Esophagus (tissue), 2 donors: ENCODE results near the gene KCNE2. TPM values are rescaled to one million over a fixed set of nuclear protein-coding genes. Genes with fewer than 3 reads are reported as not detected.

ENCODE experiments used
- H3K27ac ChIP-seq, 2 donors: one replicate each; pipeline ENCODE4 v1.5.1; 2013; ENCODE audit warnings: low read depth in 2 of 2, mild to moderate bottlenecking in 2 of 2, inconsistent platforms in 1 of 2, low read length in 1 of 2, moderate library complexity in 1 of 2
- H3K27me3 ChIP-seq, 2 donors: one replicate each; pipeline ENCODE4 v1.6.1; 2013; ENCODE audit warnings: low read length in 2 of 2, control low read depth in 1 of 2, mild to moderate bottlenecking in 1 of 2; ENCODE audit not compliant: insufficient read depth in 2 of 2, control insufficient read depth in 1 of 2
- H3K36me3 ChIP-seq, 2 donors: one replicate each; pipeline ENCODE4 v1.6.1; 2013; ENCODE audit warnings: low read length in 1 of 2; ENCODE audit not compliant: control insufficient read depth in 2 of 2, insufficient read depth in 2 of 2
- H3K4me1 ChIP-seq, 2 donors: one replicate each; pipeline ENCODE4 v1.6.1; 2013; ENCODE audit warnings: low read length in 1 of 2; ENCODE audit not compliant: control insufficient read depth in 2 of 2, insufficient read depth in 2 of 2
- H3K4me3 ChIP-seq, 2 donors: one replicate each; pipeline ENCODE4 v1.5.1; 2013; ENCODE audit warnings: low read length in 2 of 2, mild to moderate bottlenecking in 2 of 2, low read depth in 1 of 2, moderate library complexity in 1 of 2
- H3K9me3 ChIP-seq, 2 donors: one replicate each; pipeline ENCODE4 v1.6.1; 2013; ENCODE audit warnings: mild to moderate bottlenecking in 2 of 2, low read depth in 1 of 2, low read length in 1 of 2, moderate library complexity in 1 of 2; ENCODE audit not compliant: control insufficient read depth in 2 of 2, insufficient read depth in 1 of 2
- WGBS, 2 donors: extraction: QIAGEN DNeasy Blood & Tissue Kit; methylation state at CpG; one replicate each; pipeline ENCODE4 v1.1.7; 2013; 5-methylcytosine and 5-hydroxymethylcytosine counted together
- polyA plus RNA-seq, 2 donors: library from polyadenylated mRNA; stranded (reverse); fragments of 200-250 nt; gene quantifications; one replicate each; pipeline ENCODE4 v1.2.3, GENCODE V29; 2013
- donor health status: healthy with polysubstance abuse.
- donor health status: Bipolar disorder and iron deficiency.

KCNE2 gene
- polyA plus RNA-seq, 2 donors: 0.07 to 0.14 TPM

DNA sequence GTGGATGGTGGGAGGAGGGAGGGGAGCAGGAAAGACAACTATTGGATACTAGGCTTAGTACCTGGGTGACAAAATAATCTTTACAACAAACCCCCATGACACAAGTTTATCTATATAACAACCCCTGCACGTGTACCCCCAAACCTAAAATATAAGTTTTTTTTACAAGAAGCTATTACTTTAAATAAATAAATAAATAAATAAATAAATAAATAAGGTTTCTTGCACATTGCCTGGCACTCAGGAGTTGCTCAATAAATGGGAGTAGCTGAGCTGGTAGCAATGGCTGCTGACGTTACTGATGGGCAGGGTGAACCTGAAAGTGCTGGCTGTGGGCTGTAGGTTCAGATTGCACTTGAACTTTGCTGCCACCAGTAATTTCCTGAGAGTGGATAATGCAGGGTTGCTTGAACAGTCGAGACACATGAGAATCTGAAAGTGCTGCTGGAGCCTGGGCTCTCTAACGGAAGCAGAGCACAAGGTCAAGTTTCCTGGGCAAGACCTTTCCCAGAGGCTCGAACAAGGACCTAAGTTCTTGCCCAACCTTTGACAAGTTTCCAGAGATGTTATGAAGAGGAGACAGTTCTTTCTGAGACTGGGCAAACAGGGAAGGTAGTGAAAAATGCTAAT is 14.8 kb upstream of the KCNE2 start:
- peaks cover 0 to 2% of the 10 kb centered on the region in 2 donors for H3K4me1 ChIP-seq
- no peak overlapping the region for H3K27ac ChIP-seq
- no peak overlapping the region for H3K4me3 ChIP-seq
- no peaks in the 10 kb centered on the region for H3K36me3 ChIP-seq
- H3K9me3 ChIP-seq: no peaks in the 10 kb centered on the region
- H3K27me3 ChIP-seq: no peaks in the 10 kb centered on the region
- WGBS, 2 donors: 74 to 77% methylated on average over 5 of the region's 5 CpGs

DNA sequence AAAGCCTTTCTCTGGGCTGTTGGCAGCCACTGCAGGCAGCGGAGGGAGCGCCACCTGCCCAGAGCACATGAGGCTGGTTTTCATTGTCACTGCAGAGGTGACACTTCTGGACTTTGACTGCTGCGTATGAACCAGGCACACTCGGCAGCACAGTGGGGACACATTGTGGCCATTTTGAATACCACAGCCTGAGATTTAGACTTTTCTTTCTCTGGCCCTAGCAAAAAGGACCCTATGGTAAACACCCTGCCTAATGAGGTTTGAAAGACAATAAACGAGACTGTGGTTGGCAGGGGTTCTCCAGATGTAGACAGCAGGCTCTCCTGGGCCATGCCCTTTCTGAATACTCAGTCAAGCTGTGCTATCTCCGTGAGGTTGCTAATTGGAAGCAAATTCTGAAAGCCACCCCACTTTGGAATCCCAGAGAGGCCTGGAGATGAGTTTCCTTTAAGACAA is 12.0 kb upstream of the KCNE2 start:
- 36 to 38% methylated on average over 6 of the region's 6 CpGs for WGBS, 2 donors

DNA sequence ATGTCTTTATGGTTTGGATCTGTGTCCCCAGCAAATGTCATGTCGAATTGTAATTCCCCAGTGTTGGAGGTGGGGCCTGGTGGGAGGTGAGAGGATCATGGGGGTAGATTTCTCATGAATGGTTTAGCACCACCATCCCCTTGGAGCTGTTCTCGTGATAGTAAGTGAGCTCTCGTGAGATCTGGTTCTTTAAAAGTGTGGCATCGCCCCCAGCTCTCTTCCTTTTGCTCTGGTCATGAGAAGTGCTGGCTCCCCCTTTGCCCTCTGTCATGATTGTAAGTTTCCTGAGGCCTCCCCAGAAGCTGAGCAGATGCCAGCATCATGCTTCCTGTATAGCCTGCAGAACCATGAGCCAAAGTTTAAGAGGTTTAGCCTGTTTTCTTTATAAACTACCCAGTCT is 11.2 kb upstream of the KCNE2 start:
- 94 to 95% methylated on average over 4 of the region's 4 CpGs for WGBS, 2 donors
- Histone ChIP-seq H3K36me3 (no peaks in the 10 kb centered on the region), H3K27me3 (no peaks in the 10 kb centered on the region), H3K9me3 (no peaks in the 10 kb centered on the region), H3K27ac (no peak overlapping the region), H3K4me3 (no peak overlapping the region), H3K4me1 (no peaks in the 10 kb centered on the region)

More for the DNA sequence above, 12.0 kb upstream of the KCNE2 start:
- Histone ChIP-seq H3K9me3 (no peaks in the 10 kb centered on the region), H3K27me3 (no peaks in the 10 kb centered on the region), H3K4me3 (no peak overlapping the region), H3K36me3 (no peaks in the 10 kb centered on the region), H3K27ac (no peak overlapping the region), H3K4me1 (no peaks in the 10 kb centered on the region)

DNA sequence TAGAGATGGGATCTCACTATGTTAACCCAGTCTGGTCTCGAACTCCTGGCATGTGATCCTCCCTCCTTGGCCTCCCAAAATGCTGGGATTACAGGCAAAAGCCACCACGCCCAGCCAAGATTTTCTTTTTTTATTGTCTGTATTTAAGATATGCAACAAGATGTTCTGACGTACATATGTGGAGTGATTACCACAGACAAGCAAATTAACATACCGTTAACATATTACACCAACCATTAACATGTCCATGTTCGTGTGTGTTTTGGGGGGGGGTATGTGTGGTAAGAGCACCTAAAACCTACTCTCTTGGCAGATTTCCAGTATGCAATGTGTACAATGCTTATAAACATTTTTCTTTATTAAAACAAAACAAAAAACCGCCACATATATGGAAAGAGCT is 10.6 kb upstream of the KCNE2 start:
- no peak overlapping the region for H3K4me3 ChIP-seq
- WGBS, 2 donors: 84 to 91% methylated on average over 6 of the region's 6 CpGs
- no peaks in the 10 kb centered on the region for H3K4me1 ChIP-seq
- H3K27ac ChIP-seq: no peak overlapping the region
- H3K9me3 ChIP-seq: no peaks in the 10 kb centered on the region
- H3K36me3 ChIP-seq: no peaks in the 10 kb centered on the region
- no peaks in the 10 kb centered on the region for H3K27me3 ChIP-seq

DNA sequence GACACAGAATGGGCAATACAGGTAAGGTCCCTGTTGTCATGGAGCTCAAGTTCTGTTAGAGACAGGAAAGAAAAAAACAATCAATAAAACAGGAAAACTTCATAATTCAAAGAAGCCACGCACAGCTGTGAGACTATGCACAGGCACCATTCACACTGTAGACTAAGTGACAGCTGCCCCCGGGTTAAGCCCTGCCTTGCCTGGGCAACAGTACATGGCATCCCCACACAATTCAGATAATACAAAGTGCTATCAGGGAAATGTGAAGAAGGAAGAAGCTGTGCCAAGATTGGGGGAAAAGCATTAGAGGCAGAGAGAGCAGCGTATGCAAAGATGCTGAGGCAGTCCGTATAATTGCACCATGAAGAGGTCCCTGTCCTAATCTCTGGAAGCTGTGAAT is 9.0 kb upstream of the KCNE2 start:
- WGBS, 2 donors: 84 to 88% methylated on average over 4 of the region's 4 CpGs

DNA sequence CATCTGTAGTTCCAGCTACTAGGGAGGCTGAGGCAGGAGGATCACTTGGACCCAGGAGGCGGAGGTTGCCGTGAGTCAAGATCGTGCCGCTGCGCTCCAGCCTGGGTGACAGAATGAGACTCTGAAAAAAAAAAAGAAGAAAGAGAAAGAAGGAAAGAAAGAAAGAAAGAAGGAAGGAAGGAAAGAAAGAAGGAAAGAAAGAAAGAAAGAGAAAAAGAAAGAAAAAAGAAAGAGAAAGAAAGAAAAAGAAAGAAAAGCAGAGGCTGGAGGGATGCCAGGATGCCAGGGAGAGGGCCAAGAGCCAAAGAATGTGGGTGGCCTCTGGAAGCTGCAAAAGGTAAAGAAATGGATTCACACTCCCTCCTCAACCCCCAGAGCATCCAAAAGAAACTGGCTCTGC is 8.2 kb upstream of the KCNE2 start:
- H3K4me3 ChIP-seq: no peak overlapping the region
- no peaks in the 10 kb centered on the region for H3K36me3 ChIP-seq
- H3K27ac ChIP-seq: no peak overlapping the region
- WGBS, 2 donors: 98 to 99% methylated on average over 5 of the region's 5 CpGs
- H3K27me3 ChIP-seq: no peaks in the 10 kb centered on the region
- no peaks in the 10 kb centered on the region for H3K9me3 ChIP-seq
- no peaks in the 10 kb centered on the region for H3K4me1 ChIP-seq

More for the DNA sequence above, 9.0 kb upstream of the KCNE2 start:
- Histone ChIP-seq H3K4me1 (no peaks in the 10 kb centered on the region), H3K9me3 (no peaks in the 10 kb centered on the region), H3K4me3 (no peak overlapping the region), H3K36me3 (no peaks in the 10 kb centered on the region), H3K27me3 (no peaks in the 10 kb centered on the region), H3K27ac (no peak overlapping the region)

DNA sequence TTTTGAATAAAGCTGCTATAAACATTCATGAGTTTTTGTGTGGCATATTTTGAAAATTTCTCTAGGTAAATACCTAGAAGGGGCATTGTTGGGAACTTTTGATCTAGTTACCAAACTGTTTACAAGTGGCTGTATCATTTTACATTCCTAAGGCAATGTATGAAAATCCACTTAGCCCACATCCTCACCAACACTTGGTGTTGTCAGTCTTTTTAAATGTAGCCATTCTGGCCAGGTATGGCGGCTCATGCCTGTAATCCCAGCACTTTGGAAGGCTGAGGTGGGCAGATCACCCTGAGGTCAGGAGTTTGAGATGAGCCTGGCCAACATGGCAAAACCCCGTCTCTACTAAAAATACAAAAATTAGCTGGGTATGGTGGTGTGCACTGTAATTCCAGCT is 5.9 kb upstream of the KCNE2 start:
- 90 to 92% methylated on average over 2 of the region's 2 CpGs for WGBS, 2 donors
- no peaks in the 10 kb centered on the region for H3K9me3 ChIP-seq
- no peaks in the 10 kb centered on the region for H3K4me1 ChIP-seq
- no peak overlapping the region for H3K27ac ChIP-seq
- no peaks in the 10 kb centered on the region for H3K27me3 ChIP-seq
- H3K36me3 ChIP-seq: no peaks in the 10 kb centered on the region
- no peak overlapping the region for H3K4me3 ChIP-seq

DNA sequence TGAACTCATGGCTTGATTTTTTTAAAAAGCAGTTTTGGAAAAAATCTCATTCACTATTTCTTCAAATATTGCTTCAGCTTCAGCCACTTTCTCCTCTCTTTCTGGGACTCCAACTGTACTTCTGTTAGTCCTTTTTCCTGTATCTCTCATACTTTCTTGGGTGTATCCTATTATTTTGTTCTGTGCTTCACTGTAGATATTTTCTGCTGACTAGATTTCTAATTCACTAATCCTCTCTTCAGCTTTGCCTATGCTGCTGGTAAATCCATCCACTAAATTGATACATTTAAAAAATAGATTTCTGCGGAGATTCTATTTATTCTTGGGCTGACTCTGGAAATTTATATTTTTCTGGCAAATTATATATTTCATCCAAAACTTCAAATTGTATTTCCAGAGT is 4.9 kb upstream of the KCNE2 start:
- H3K27ac ChIP-seq: no peak overlapping the region
- 47 to 67% methylated on average over 1 of the region's 1 CpG for WGBS, 2 donors
- H3K27me3 ChIP-seq: no peaks in the 10 kb centered on the region
- H3K4me3 ChIP-seq: no peak overlapping the region
- no peaks in the 10 kb centered on the region for H3K4me1 ChIP-seq
- no peaks in the 10 kb centered on the region for H3K9me3 ChIP-seq
- H3K36me3 ChIP-seq: no peaks in the 10 kb centered on the region

DNA sequence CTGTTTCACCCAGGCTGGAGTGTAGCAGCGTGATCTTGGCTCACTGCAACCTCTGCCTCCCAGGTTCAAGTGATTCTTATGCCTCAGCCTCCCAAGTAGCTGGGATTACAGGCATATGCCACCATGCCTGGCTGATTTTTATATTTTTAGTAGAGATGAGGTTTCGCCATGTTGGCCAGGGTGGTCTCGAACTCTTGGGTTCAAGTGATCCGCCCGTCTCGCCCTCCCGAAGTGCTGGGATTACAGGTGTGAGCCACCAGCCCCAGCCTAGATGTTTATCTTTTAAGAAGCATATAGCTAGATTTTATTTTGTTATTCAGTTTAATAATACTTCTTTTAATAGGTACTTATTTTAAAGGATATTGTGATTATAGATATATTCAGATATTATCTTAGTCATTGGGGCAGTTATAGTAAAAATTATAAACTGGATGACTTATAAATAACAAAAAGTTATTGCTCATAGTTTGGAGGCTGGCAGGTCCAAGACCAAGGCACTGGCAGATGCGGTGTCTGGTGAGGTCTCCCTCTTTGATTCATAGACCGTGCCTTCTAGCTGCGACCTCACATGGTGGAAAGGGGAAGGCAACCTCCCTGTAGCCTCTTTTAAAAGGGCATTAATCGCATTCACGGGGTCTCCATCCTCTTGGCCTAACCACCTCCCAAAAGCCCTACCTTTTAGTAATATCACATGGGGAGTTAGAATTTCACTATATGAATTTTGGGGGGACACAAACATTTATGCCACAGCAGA is 3.1 kb upstream of the KCNE2 start:
- Histone ChIP-seq H3K4me3 (no peak overlapping the region), H3K9me3 (no peaks in the 10 kb centered on the region), H3K27me3 (no peaks in the 10 kb centered on the region), H3K27ac (no peak overlapping the region), H3K4me1 (no peaks in the 10 kb centered on the region), H3K36me3 (no peaks in the 10 kb centered on the region)
- 90 to 91% methylated on average over 12 of the region's 12 CpGs for WGBS, 2 donors

DNA sequence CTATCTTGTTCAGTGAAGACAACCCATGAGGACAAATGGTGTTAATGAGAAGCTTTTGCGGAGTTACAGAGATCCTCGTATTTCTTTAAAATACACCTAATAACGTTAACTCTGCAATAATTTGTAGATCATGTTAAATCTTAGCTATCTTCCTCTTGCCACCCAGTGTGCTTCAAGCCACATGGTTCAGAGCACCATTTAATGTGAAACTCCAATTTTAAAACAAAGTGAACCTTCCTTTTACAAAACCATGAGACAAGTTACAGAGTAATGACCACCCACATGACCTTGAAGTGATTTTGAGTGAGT is 1.7 kb upstream of the KCNE2 start:
- no peak overlapping the region for H3K27ac ChIP-seq
- H3K4me1 ChIP-seq: no peaks in the 10 kb centered on the region
- no peak overlapping the region for H3K4me3 ChIP-seq
- no peaks in the 10 kb centered on the region for H3K36me3 ChIP-seq
- WGBS, 2 donors: 21 to 26% methylated on average over 3 of the region's 3 CpGs
- no peaks in the 10 kb centered on the region for H3K9me3 ChIP-seq
- H3K27me3 ChIP-seq: no peaks in the 10 kb centered on the region
